NCI-H2227 (cell line): ENCODE measurements around the gene IER5.

ENCODE experiments used
- DNase-seq: peaks from one replicate; lab custom pipeline; 2025; ENCODE audit not compliant: unreplicated experiment; lab: John Stamatoyannopoulos, UW

The IER5 gene

DNA sequence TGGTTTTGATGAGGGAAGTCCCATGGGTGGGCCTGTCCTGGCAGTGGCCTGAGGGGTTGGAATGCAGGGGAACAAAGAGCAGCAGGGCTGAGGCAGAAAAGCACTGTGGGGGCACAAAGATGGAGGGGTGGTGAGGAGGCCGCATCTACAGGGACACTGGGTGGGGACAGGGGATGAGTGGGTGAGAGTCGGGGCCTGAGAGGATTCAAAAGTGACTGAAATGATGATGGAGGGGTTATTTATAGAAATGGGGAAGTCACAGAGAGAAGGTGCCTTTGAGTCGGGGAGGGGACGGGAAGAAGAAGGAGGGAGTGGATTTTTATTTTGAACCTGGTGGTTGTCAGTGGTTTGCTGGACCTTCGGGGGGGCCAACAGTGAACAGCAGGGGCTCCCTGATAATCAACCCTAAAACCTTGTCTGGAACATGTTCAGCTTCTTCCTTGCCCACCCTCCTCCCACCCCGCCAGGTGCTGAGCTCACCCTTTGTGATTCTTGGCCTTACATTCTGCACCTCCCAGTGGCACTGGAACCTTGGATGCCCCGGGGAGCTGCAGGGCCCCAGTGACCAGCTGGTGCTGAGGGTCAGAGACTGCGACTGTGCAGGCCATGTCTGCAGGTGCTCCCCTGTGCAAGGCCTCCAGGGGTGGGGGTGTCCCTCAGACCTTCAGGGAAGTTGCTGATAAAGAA lies 42.9 kb downstream of the IER5 start:
- DNase-seq = no peak

DNA sequence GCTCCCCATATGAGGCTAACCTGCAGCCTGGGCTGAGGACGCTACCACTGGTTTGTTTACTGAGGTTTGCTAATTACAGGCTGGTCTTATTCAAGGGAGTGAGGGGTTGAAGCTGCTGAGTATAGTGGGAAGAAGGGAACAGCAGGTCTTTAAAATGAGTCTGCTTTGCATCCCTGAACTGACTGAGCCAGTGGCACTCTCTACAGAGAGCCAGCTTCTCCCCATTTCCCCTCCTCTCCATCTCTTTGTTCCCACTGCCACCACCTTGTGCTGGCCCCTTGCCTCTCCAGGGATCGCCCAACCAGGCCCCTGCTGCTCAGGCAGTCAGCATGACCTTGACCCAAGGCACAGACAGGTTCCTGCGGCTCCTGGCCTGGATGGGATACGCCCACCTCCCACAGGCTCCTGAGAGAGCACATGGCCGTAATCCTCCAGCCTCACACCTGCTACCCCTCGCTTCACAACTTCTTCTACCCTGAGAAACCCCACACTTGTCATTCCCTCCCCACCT lies 45.0 kb downstream of the IER5 start:
- DNase-seq = peak; percentile 59

DNA sequence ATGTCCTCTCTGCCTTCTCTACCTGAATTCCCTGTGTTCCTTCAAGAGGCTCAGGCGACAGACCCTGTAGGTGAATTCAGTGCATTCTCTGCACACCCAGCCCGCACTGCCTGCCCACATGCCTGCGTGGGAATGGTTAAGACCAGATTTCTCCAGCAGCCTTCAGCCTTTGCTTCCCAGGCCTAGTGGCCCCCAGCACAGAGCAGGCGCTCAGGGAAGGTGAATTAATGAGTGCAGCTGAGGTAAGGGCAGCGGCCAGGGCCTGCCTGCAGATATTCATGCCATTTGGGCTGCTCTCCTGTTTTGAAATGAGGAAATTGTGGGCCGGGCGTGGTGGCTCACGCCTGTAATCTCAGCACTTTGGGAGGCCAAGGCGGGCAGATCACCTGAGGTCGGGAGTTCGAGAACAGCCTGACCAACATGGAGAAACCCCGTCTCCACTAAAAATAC lies 45.5 kb downstream of the IER5 start:
- DNase-seq = no peak

DNA sequence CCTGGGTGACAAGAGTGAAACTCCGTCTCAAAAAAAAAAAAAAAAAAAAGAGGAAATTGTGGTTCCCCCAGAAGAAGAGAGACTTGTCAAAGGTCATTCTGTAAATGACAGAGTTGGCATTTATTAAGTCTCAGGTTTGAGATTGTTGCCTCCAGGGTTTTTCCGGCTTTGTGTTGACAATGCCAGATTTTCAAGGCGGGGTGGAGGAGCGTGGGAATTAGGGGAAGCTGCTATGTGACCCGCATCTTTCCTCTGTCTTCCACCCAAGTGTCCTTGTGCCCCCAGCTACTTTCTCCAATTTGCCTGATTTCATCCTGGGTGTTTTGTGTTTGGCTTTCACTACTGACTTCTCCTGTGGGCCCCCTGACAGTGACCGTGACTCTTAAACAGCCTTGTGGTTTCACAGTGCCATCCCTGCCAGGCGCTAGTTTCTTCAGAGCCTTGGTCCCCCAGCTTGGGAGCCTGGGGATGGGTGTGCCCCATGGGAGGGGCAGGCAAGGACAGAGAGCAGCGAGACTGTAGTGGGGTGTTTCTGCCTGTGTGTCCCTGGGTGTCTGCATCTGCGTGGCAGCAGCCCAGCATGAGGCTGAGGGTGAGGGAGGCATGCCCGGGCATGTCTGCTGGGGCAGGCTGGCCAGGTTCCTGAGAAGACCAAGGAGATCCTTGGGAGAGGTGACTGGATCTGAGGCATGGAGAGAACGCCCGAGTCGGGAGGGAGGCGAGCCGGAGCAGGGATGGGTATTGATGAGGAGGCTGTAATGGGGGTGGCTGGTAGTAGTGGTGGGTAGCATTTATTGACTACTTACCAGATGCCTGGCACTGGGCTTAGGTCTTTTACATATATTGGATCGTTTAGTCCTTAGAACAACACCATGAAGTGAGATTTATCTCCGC lies 46.3 kb downstream of the IER5 start:
- no peak for DNase-seq

DNA sequence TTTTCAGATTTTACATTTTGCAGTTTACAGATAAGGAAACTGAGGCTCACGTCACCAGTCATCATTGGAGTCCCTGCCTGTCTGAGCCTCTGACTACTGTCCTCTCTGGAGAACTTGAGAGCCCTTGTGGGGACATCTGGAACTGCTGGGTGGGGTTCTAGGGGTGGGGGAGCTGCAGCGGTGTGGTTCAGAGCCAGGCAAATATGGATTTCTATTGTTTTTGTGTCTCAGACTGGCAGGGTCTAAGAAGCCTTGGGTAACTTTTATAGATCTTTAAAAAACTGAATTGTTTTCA lies 46.9 kb downstream of the IER5 start:
- DNase-seq = no peak

DNA sequence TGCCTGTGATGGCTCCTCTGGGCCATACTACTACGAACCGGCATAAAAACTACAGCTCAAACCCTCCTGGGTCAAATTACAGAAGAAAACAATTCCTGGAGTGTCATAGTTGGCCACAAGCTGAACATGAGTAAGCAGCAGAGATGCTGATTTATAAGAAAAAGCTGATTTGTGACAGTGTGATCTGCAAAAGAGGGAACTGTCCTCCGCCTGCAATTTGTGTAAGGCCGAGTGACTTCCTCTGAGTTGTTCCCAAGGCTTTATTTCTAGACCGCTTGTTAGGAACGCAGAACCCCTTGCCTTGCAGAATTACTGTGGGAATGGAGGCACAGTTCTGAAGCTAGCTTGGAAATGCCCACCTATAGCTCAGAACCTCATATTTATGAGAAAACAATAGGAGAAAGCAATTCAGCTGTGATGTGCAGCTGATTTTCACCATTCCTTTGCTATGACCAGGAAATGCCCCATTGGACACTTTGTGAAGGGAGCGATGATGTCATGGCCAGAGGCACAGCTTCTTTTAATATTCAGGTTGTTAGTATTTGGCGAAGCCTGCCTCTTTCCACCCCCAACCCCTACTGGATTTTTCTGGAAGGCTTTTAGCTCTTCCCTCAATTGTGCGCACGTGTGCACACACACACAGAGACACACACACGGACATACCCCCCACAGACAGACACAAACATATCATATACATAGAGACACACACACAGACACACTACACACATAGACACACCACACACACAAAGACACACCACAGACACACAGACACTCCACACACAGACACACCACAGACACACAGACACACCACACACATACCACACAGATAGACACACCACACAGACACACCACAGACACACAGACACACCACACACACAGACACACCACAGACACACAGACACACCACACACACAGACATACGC lies 47.6 kb downstream of the IER5 start:
- no peak for DNase-seq

DNA sequence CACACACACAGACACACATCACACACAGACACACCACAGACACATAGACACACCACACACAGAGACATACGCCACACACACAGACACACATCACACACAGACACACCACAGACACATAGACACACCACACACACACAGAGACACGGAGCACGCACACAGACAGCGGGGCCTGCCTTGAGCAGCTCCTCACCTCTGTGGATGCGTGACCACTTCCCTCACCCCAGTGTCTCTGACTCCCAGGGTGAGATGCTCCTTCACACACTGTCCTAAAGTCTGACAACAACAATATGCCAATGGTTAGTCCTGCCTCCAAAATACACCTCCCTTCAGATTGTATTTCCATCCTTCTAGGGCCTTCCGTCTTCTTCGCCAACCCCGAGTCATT lies 48.2 kb downstream of the IER5 start:
- no peak for DNase-seq

DNA sequence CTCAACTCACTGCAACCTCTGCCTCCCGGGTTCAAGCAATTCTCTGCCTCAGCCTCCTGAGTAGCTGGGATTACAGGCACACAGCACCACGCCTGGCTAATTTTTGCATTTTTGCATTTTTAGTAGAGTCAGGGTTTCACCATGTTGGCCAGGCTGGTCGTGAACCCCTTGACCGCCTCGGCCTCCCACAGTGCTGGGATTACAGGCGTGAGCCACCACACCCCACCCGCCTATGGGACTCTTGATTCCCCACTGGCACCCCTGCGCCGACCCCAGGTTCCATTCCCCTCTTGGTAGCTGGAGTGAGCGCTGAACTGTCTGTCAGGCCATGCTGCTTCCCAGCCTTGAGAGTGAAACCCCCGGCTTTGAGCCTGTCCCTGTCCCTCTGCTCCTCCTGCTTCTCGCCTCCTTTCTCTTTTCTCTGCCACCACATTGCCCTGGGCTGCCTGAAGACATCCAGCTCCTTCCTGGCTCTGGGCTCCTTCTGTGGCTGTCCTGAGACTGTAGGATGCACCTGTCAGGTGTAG lies 48.8 kb downstream of the IER5 start:
- no peak for DNase-seq

DNA sequence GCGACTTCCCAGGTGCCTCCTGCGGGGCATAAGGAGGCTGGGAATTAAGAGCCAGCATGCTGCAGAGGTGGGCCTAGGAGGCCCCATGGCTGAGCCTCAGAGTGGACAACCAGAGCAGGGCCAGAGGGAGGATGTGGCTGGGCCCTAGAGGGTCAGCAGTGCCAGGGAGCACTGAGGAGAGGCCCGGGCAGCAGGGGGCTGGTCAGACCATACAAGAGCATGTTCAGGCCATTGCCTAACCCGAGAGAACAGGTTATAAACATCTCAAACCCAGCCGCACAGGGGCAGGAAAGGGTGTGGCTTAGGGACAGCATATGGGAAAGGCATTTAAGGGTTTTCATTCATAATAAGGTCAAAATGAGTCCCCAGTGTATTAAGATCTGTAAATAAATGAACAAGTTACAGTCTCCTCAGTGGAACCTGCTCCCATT lies 51.1 kb downstream of the IER5 start:
- no peak for DNase-seq

DNA sequence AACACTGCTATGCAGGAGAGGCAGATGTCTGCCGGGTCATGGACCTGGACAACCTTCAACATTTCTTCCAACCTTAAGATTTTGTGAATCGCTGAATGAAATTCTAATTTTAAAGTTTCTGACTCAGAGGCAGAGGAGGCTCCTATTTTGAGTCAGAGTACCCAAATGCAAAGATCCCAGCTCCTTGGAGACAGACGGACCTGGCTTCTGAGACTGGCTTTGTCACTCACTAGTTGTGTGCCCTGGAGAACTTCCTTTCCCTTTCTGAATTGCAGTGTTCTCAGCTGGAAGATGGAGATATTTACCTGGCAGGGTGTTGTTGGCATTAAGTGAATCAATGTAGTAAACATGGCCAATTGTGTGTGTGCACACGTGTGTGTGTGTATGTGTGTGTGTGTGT lies 51.9 kb downstream of the IER5 start:
- DNase-seq = no peak

DNA sequence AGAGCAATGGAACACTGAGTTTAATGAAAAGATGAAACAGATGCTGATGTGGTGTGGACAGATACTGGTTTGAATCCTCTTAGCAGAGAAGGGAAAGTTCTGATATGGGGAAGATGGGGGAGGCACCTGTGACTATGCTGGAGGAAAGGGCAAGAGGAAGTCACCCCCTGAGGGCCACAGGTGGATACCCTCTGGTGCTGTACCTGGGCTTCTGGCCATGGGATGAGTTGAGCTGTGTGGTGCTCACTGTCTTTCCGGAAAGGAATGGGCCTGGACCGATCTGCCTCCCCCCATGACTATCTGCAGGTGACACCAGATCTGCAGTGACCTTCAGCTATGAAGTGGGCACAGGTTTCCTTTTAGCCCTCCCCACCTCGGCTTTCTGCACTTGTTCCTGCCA lies 52.4 kb downstream of the IER5 start:
- no peak for DNase-seq

DNA sequence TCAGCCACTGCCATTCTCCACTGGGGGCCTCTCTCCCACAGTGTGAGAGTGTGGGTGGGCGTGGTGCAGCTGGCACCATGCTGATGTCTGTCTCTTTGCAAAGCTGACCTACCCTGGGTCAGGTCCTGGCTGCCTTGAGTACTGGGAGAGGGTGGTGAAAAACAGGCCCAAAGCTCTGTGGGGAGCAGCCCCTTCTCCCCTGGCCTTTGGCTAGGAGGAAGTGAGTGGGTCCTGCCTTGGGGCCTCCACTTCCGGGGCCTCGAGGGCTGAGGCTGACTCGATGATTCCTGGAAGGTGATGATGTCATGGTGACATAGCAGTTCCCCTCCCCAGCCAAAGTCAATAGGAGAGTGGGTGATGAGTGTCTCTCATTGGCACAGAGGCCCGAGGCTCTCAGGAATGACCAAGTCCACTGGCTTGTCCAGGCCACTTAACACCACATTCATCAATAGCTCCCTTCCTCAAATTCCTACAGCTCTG lies 53.0 kb downstream of the IER5 start:
- DNase-seq = peak; percentile 31
